Mammary epithelial cell (primary cell): ENCODE measurements around the gene SBF1.

Source experiments
- CTCF ChIP-seq, 2 donors: IDR thresholded peaks in 1 of 2; conservative IDR thresholded peaks in 1 of 2; 2 replicates each; pipeline ENCODE4 v1.5.1; 2011 to 2012; ENCODE audit warnings: inconsistent platforms in 2 of 2, low read length in 2 of 2, mild to moderate bottlenecking in 2 of 2, control low read depth in 1 of 2, low read depth in 1 of 2; ENCODE audit not compliant: insufficient read depth in 1 of 2; ENCODE audit errors: extremely low read depth in 1 of 2
- EZH2 ChIP-seq: IDR thresholded peaks from 2 replicates; pipeline ENCODE4 v1.6.1; 2012; ENCODE audit warnings: low read length, inconsistent platforms, borderline replicate concordance

- TF ChIP-seq CTCF (conservative IDR thresholded peaks at IDR 0.05 in 1 of 2, IDR thresholded peaks at IDR 0.05 in 1 of 2; ENCODE audit: extremely low read depth in 1 of 2, insufficient read depth in 1 of 2, low read depth in 1 of 2, low read length in 2 of 2) (no peak), EZH2 (no peak)
Observed at GRCh38 chr22:50454556-50455075, 20.2 kb downstream of the SBF1 start.
